PC-3 (cell line): ENCODE results near the gene ELOVL5. TPM values are rescaled to one million over a fixed set of nuclear protein-coding genes. Genes with fewer than 3 reads are reported as not detected.

Source experiments
- ATAC-seq: fragments of 200-7000 bp; cut with Tn5 transposase; 2 replicates; pipeline ENCODE4 v1.9.1; 2020; ENCODE audit warnings: mild to moderate bottlenecking, moderate library complexity
- BruUV-seq: library from RNA; stranded (reverse); fragments of 400-500 nt; replicated peaks from 2 replicates; lab custom pipeline; 2021; lab: Mats Ljungman, UMichigan
- CTCF ChIA-PET: fragments of 300-600 bp; sonication (Branson Sonifier 250); formaldehyde crosslinking; loops from one replicate; lab custom pipeline; 2022; ENCODE audit warnings: antibody characterized with exemption; lab: Charles Lee
- POLR2A ChIA-PET: fragments of 300-600 bp; sonication (Branson Sonifier 250); formaldehyde crosslinking; loops from one replicate; lab custom pipeline; 2022; ENCODE audit warnings: antibody characterized with exemption; ENCODE audit not compliant: unreplicated experiment; lab: Charles Lee
- DNase-seq: peaks from one replicate; pipeline ENCODE4 v3.0.0-alpha.2; 2015
- H2AFZ ChIP-seq: fragments of 300-600 bp; sonication (generic); 2 replicates; pipeline ENCODE4 v1.6.0; 2016; ENCODE audit warnings: antibody characterized with exemption, low read length
- H3F3A ChIP-seq: fragments of 300-600 bp; sonication (generic); one replicate; pipeline ENCODE4 v1.6.0; 2017; ENCODE audit warnings: antibody characterized with exemption, low read length, control low read depth, mild to moderate bottlenecking; ENCODE audit not compliant: unreplicated experiment
- H3K27ac ChIP-seq: fragments of 300-600 bp; sonication (generic); 2 replicates; pipeline ENCODE4 v1.5.1; 2016; ENCODE audit warnings: mild to moderate bottlenecking, low read length
- H3K27me3 ChIP-seq: fragments of 300-600 bp; sonication (generic); 2 replicates; pipeline ENCODE4 v1.6.1; 2016; ENCODE audit warnings: low read length, mixed read lengths
- H3K36me3 ChIP-seq: fragments of 300-600 bp; sonication (generic); 2 replicates; pipeline ENCODE4 v1.6.1; 2016; ENCODE audit warnings: low read depth, mixed run types, low read length, mixed read lengths
- H3K4me1 ChIP-seq: fragments of 300-600 bp; sonication (generic); 2 replicates; pipeline ENCODE4 v1.5.1; 2016; ENCODE audit warnings: low read length; ENCODE audit not compliant: insufficient read depth
- H3K4me2 ChIP-seq: fragments of 300-600 bp; sonication (generic); 2 replicates; pipeline ENCODE4 v1.6.0; 2016; ENCODE audit warnings: low read length
- H3K4me3 ChIP-seq: fragments of 300-600 bp; sonication (generic); 2 replicates; pipeline ENCODE4 v1.5.1; 2016; ENCODE audit warnings: mild to moderate bottlenecking, low read length, mixed read lengths
- H3K79me2 ChIP-seq: fragments of 300-600 bp; sonication (generic); 2 replicates; pipeline ENCODE4 v1.6.1; 2017; ENCODE audit warnings: low read length, mixed read lengths
- H3K9ac ChIP-seq: fragments of 300-600 bp; sonication (generic); 2 replicates; pipeline ENCODE4 v1.6.0; 2016; ENCODE audit warnings: mild to moderate bottlenecking, low read length
- H3K9me2 ChIP-seq: fragments of 300-600 bp; sonication (generic); replicated peaks from 2 replicates; pipeline ENCODE4 v1.6.1; 2016; ENCODE audit warnings: mixed run types, low read length, mixed read lengths
- H3K9me3 ChIP-seq: fragments of 300-600 bp; sonication (generic); 2 replicates; pipeline ENCODE4 v1.6.1; 2016; ENCODE audit warnings: low read length, mixed read lengths
- H4K20me1 ChIP-seq: fragments of 300-600 bp; sonication (generic); 2 replicates; pipeline ENCODE4 v1.6.1; 2016; ENCODE audit warnings: low read length, mixed read lengths
- CTCF ChIP-seq: fragments of 300-600 bp; sonication (generic); conservative IDR thresholded peaks from 2 replicates; pipeline ENCODE4 v1.5.1; 2017; ENCODE audit warnings: antibody characterized with exemption, low read depth, mild to moderate bottlenecking, low read length
- EZH2 ChIP-seq: fragments of 300-600 bp; sonication (generic); IDR thresholded peaks from one replicate; pipeline ENCODE4 v1.6.1; 2017; ENCODE audit warnings: antibody characterized with exemption, mild to moderate bottlenecking, low read length; ENCODE audit not compliant: unreplicated experiment
- EZH2phosphoT487 ChIP-seq: fragments of 300-600 bp; sonication (generic); IDR thresholded peaks from 2 replicates; pipeline ENCODE4 v1.6.1; 2018; ENCODE audit warnings: mild to moderate bottlenecking, antibody characterized with exemption, low read length, borderline replicate concordance
- intact Hi-C: fragments of 100-400 bp; cut with micrococcal nuclease; formaldehyde crosslinking; loops from 2 replicates; pipeline ENCODE4 v1.9.0; 2023
- total RNA-seq: library from RNA; depleted of rRNA; stranded (reverse); fragments of >200 nt; gene quantifications from 2 replicates; pipeline ENCODE4 v1.2.3, GENCODE V29; 2014

Gene ELOVL5
- total RNA-seq, 1 experiment from 2014 or later, result 62.7 TPM

- Histone ChIP-seq H3K4me3 (no peak overlapping the region), H3K9ac (no peak overlapping the region), H3K36me3 (no peaks in the 10 kb centered on the region), H3K79me2 (no peaks in the 10 kb centered on the region), H3F3A (no peaks in the 10 kb centered on the region), H3K4me2 (no peak overlapping the region), H3K9me3 (no peaks in the 10 kb centered on the region), H3K27ac (no peak overlapping the region), H2AFZ (no peak overlapping the region), H3K27me3 (no peaks in the 10 kb centered on the region), H4K20me1 (no peaks in the 10 kb centered on the region), H3K4me1 (peaks cover 2% of the 10 kb centered on the region), H3K9me2 (no peaks in the 10 kb centered on the region)
- ATAC-seq (no peak), DNase-seq (no peak)
- TF ChIP-seq EZH2phosphoT487, result no peak
- TF ChIP-seq EZH2, result no peak
- no peak for TF ChIP-seq CTCF
- POLR2A ChIA-PET, result no interaction called here
- intact Hi-C loops, result no loop called here
- CTCF ChIA-PET, result no interaction called here
- BruUV-seq, result no TSS peak
Observed at GRCh38 chr6:53244399-53244931, 104.3 kb downstream of the ELOVL5 start.

- H3K4me2 ChIP-seq, result no peak overlapping the region
- ChIA-PET CTCF (no interaction called here), POLR2A (no interaction called here)
- intact Hi-C loops, result no loop called here
- H3K27ac ChIP-seq, result no peak overlapping the region
- H3K9ac ChIP-seq, result no peak overlapping the region
- no peaks in the 10 kb centered on the region for H3K9me2 ChIP-seq
- ATAC-seq (no peak), DNase-seq (no peak)
- H2AFZ ChIP-seq, result no peak overlapping the region
- H3K27me3 ChIP-seq, result no peaks in the 10 kb centered on the region
- no peaks in the 10 kb centered on the region for H4K20me1 ChIP-seq
- no peaks in the 10 kb centered on the region for H3K79me2 ChIP-seq
- no peaks in the 10 kb centered on the region for H3K4me1 ChIP-seq
- no peak for TF ChIP-seq EZH2
- TF ChIP-seq EZH2phosphoT487, result no peak
- TF ChIP-seq CTCF, result no peak
- H3K36me3 ChIP-seq, result no peaks in the 10 kb centered on the region
- no TSS peak for BruUV-seq
- no peak overlapping the region for H3K4me3 ChIP-seq
- no peaks in the 10 kb centered on the region for H3F3A ChIP-seq
- no peaks in the 10 kb centered on the region for H3K9me3 ChIP-seq
Observed at GRCh38 chr6:53241938-53242337, 106.8 kb downstream of the ELOVL5 start.

- ChIA-PET CTCF (no interaction called here), POLR2A (no interaction called here)
- intact Hi-C loops, result no loop called here
- no peak overlapping the region for H3K4me2 ChIP-seq
- no peaks in the 10 kb centered on the region for H3K36me3 ChIP-seq
- H4K20me1 ChIP-seq, result no peaks in the 10 kb centered on the region
- no peak overlapping the region for H3K4me3 ChIP-seq
- ATAC-seq, result no peak
- H3K4me1 ChIP-seq, result no peaks in the 10 kb centered on the region
- no peak overlapping the region for H2AFZ ChIP-seq
- H3K79me2 ChIP-seq, result no peaks in the 10 kb centered on the region
- no peaks in the 10 kb centered on the region for H3K27me3 ChIP-seq
- TF ChIP-seq EZH2 (no peak), EZH2phosphoT487 (no peak), CTCF (no peak)
- no peaks in the 10 kb centered on the region for H3K9me3 ChIP-seq
- H3K9ac ChIP-seq, result no peak overlapping the region
- H3K9me2 ChIP-seq, result no peaks in the 10 kb centered on the region
- H3F3A ChIP-seq, result no peaks in the 10 kb centered on the region
- no TSS peak for BruUV-seq
- DNase-seq, result no peak
- H3K27ac ChIP-seq, result no peak overlapping the region
Observed at GRCh38 chr6:53240761-53241160, 108.0 kb downstream of the ELOVL5 start.
